MCF 10A (cell line): ENCODE data around the gene PRUNE1. TPM values are rescaled to one million over a fixed set of nuclear protein-coding genes. Genes with fewer than 3 reads are reported as not detected.

Source experiments
- BruUV-seq: library from RNA; stranded (reverse); fragments of 400-500 nt; replicated peaks from 2 replicates; lab custom pipeline; 2021; lab: Mats Ljungman, UMichigan
- CTCF ChIA-PET: fragments of 300-600 bp; sonication (Branson Sonifier 250); formaldehyde crosslinking; extraction: SDS; loops from one replicate; lab custom pipeline; 2021; ENCODE audit warnings: antibody characterized with exemption, inconsistent platforms; lab: Yijun Ruan, JAX
- POLR2A ChIA-PET: fragments of 300-600, 350-650 bp; sonication (Branson Sonifier 250); formaldehyde crosslinking; extraction: SDS; loops from one replicate; lab custom pipeline; 2020; ENCODE audit warnings: antibody characterized with exemption, inconsistent platforms; lab: Yijun Ruan, JAX
- DNase-seq: peaks from one replicate; pipeline ENCODE4 v3.0.0-alpha.2; 2018; ENCODE audit not compliant: unreplicated experiment
- H3K27ac Mint-ChIP-seq: one replicate; pipeline ENCODE4 v1.8.0; 2022; ENCODE audit warnings: mild to moderate bottlenecking, low read depth, mixed read lengths; ENCODE audit not compliant: unreplicated experiment
- H3K27me3 Mint-ChIP-seq: one replicate; pipeline ENCODE4 v1.8.0; 2022; ENCODE audit warnings: mixed read lengths; ENCODE audit not compliant: insufficient read depth, unreplicated experiment
- H3K36me3 Mint-ChIP-seq: one replicate; pipeline ENCODE4 v1.8.0; 2022; ENCODE audit warnings: mild to moderate bottlenecking, moderate library complexity, mixed read lengths; ENCODE audit not compliant: insufficient read depth, unreplicated experiment
- H3K4me1 Mint-ChIP-seq: one replicate; pipeline ENCODE4 v1.8.0; 2022; ENCODE audit warnings: mixed read lengths; ENCODE audit not compliant: insufficient read depth, unreplicated experiment
- H3K4me3 Mint-ChIP-seq: one replicate; pipeline ENCODE4 v1.8.0; 2022; ENCODE audit warnings: mild to moderate bottlenecking, moderate library complexity, mixed read lengths; ENCODE audit not compliant: unreplicated experiment
- H3K9me3 Mint-ChIP-seq: one replicate; pipeline ENCODE4 v1.8.0; 2022; ENCODE audit warnings: mixed read lengths; ENCODE audit not compliant: unreplicated experiment
- CTCF ChIP-seq: fragments of 200-600 bp; IDR thresholded peaks from one replicate; pipeline ENCODE4 v1.8.0; 2022; ENCODE audit warnings: antibody characterized with exemption, mild to moderate bottlenecking; ENCODE audit not compliant: unreplicated experiment
- intact Hi-C: fragments of 100-400 bp; cut with micrococcal nuclease; formaldehyde crosslinking; loops from 2 replicates; pipeline ENCODE4 v1.14.1; 2022
- total RNA-seq: library from RNA; stranded (reverse); gene quantifications from 2 replicates; pipeline ENCODE4 v1.2.3, GENCODE V29; 2022

The PRUNE1 gene
- total RNA-seq, 1 experiment from 2014 or later = 17.6 TPM

DNA sequence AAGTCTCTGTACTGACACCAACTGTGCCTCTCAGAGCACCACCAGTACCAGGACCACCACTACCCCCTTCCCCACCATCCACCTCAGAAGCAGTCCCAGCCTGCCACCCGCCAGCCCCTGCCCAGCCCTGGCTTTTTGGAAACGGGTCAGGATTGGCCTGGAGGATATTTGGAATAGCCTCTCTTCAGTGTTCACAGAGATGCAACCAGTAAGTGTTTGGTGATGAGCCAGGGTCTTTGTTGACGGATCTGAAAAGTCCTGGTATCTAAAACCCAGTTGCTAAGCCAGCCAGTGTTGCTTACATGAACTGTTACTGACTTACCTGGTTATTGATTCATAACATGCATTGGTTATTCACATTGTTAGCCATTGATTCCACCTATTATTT is 40.4 kb downstream of the PRUNE1 start:
- Mint-ChIP-seq H3K27me3 (no peaks in the 10 kb centered on the region), H3K36me3 (peaks cover 40% of the 10 kb centered on the region), H3K27ac (peak overlapping the region; percentile 79), H3K9me3 (no peaks in the 10 kb centered on the region), H3K4me1 (peaks cover 21% of the 10 kb centered on the region), H3K4me3 (peak overlapping the region; percentile 85)
- CTCF ChIA-PET = interaction anchor here (0.6 to 2.5 kb wide), 6 partner anchors 9 to 24 kb away, joined by 3 to 17 read pairs (median 4); no protein-coding TSS in a partner anchor
- peak; percentile 36 for TF ChIP-seq CTCF
- no peak for DNase-seq
- POLR2A ChIA-PET = interaction anchor here (0.6 to 9.7 kb wide), 10 partner anchors 10 to 567 kb away, joined by 3 to 90 read pairs (median 8); partner anchors contain the start of genes CDC42SE1, LYSMD1, MINDY1 and MLLT11
- intact Hi-C loops = no loop called here
- BruUV-seq = no TSS peak

DNA sequence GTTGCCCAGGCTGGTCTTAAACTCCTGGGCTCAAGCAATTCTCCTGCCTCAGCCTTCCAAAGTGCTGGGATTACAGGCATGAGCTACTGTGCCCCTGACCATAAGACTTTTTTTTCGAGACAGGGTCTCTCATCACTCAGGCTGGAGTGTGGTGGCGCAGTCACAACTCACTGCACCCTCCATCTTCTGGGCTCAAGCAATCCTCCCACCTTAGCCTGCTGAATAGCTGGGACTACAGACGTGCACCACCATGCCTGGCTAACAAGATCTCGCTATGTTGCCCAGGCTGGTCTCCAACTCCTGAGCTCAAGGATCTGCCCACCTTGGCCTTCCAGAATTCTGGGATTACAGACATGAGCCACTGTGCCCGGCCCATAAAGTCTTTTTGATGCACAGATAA is 41.2 kb downstream of the PRUNE1 start:
- Mint-ChIP-seq H3K36me3 (peaks cover 49% of the 10 kb centered on the region), H3K27me3 (no peaks in the 10 kb centered on the region), H3K4me1 (peaks cover 21% of the 10 kb centered on the region), H3K4me3 (no peak overlapping the region), H3K27ac (no peak overlapping the region), H3K9me3 (no peaks in the 10 kb centered on the region)
- no TSS peak for BruUV-seq
- ChIA-PET CTCF (interaction anchor here (0.6 to 1.4 kb wide), 5 partner anchors 16 to 1648 kb away, joined by 3 to 7 read pairs (median 4); partner anchors contain the start of gene TNFAIP8L2), POLR2A (interaction anchor here (0.7 to 9.7 kb wide), 6 partner anchors 10 to 623 kb away, joined by 3 to 90 read pairs (median 3); partner anchors contain the start of genes CDC42SE1, MINDY1 and MLLT11)
- no peak for DNase-seq
- no peak for TF ChIP-seq CTCF
- intact Hi-C loops = no loop called here

DNA sequence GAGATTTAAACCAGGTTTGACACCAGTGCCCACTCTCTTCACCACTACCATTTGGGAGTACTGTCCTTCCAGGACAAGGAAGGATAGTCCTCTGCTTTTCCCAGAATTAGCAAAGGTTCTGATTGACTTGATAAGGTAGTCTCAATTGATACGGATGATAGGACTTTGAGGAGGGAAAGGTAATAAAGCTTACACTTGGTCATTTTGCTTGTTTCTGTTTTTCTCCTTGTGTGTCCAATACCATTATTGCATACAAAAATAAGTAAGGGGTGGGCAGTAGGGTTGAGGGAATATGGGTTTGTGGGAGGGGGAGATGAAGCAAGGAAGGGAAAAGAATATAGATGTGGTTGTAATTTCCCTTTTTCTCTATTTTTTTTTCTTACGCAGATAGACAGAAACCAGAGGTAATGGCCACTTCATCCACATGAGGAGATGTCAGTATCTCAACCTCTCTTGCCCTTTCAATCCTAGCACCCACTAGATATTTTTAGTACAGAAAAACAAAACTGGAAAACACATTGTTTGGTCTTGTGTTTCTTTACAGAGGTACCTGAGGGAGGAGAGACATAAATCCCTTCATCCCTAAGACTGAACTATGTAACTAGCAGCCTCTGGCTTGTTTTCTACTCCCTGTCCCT is 41.9 kb downstream of the PRUNE1 start:
- Mint-ChIP-seq H3K4me1 (peaks cover 26% of the 10 kb centered on the region), H3K9me3 (no peaks in the 10 kb centered on the region), H3K36me3 (peaks cover 55% of the 10 kb centered on the region), H3K4me3 (no peak overlapping the region), H3K27me3 (no peaks in the 10 kb centered on the region), H3K27ac (no peak overlapping the region)
- no peak for TF ChIP-seq CTCF
- no TSS peak for BruUV-seq
- CTCF ChIA-PET = interaction anchor here (0.5 to 1.5 kb wide), 10 partner anchors 9 to 1648 kb away, joined by 3 to 7 read pairs (median 4); partner anchors contain the start of genes CDC42SE1 and TNFAIP8L2
- no peak for DNase-seq
- POLR2A ChIA-PET = interaction anchor here (0.7 to 9.7 kb wide), 5 partner anchors 9 to 624 kb away, joined by 3 to 90 read pairs (median 4); partner anchors contain the start of genes CDC42SE1, MINDY1 and MLLT11
- intact Hi-C loops = no loop called here

DNA sequence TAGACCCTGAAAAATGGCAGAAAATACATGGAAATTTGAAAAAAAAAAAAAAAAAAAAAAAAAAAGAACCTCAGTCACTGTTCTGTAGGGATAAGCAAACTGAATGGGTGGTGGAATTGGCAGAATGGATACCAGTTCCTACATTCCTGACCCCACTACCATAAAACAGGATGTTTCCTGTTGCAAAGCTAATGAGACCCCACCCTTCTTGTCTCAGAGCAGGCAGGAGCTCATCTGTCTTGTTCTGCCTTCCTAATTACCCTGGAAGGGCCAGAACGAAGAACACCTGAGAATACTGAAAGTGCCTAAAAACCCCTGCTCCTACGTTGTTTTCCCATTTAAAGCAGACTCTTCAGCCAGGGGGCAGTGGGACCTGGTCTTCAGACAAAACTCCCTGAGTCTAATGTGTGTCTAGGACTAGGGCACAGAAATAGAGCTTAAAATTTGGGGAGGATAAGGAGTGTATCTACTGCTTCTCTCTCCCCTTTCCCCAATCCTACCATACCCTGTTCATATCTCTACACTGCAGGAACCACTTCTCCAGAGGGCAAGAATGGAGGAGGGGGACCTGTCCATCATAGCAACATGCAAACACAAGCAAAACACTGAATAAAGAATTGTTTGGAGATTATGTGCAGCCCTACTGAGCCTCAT is 43.2 kb downstream of the PRUNE1 start:
- CTCF ChIA-PET = interaction anchor here (0.6 to 1.5 kb wide), 5 partner anchors 8 to 249 kb away, joined by 3 to 5 read pairs (median 3); partner anchors contain the start of gene CDC42SE1
- no peaks in the 10 kb centered on the region for H3K27me3 Mint-ChIP-seq

More for the DNA sequence above, 43.2 kb downstream of the PRUNE1 start:
- Mint-ChIP-seq H3K27ac (no peak overlapping the region), H3K36me3 (peaks cover 61% of the 10 kb centered on the region), H3K4me3 (no peak overlapping the region), H3K9me3 (no peaks in the 10 kb centered on the region), H3K4me1 (peaks cover 39% of the 10 kb centered on the region)
- intact Hi-C loops = no loop called here
- no peak for DNase-seq
- POLR2A ChIA-PET = interaction anchor here (3.8 to 9.7 kb wide), 2 partner anchors 8 to 45 kb away, joined by 17 to 90 read pairs; partner anchors contain the start of genes CDC42SE1, MINDY1 and MLLT11
- no peak for TF ChIP-seq CTCF
- no TSS peak for BruUV-seq
